Neural crest cell (in vitro differentiated cells): ENCODE data around the gene IGF2BP2. TPM values are rescaled to one million over a fixed set of nuclear protein-coding genes. Genes with fewer than 3 reads are reported as not detected.

Experiments
- DNase-seq: peaks from one replicate; pipeline ENCODE4 v3.0.0; 2021; ENCODE audit warnings: low read depth, mixed read lengths, low spot score
- H3K27ac Mint-ChIP-seq: one replicate; pipeline ENCODE4 v1.8.0; 2021; ENCODE audit warnings: mild to moderate bottlenecking, mixed read lengths; ENCODE audit not compliant: unreplicated experiment
- H3K27me3 Mint-ChIP-seq: 2 replicates; pipeline ENCODE4 v1.8.0; 2021; ENCODE audit warnings: low read depth, mild to moderate bottlenecking, mixed read lengths
- H3K36me3 Mint-ChIP-seq: 2 replicates; pipeline ENCODE4 v1.8.0; 2021; ENCODE audit warnings: low read depth, mild to moderate bottlenecking, mixed read lengths
- H3K4me1 Mint-ChIP-seq: 2 replicates; pipeline ENCODE4 v1.8.0; 2021; ENCODE audit warnings: mixed read lengths
- H3K4me3 Mint-ChIP-seq: one replicate; pipeline ENCODE4 v1.8.0; 2021; ENCODE audit warnings: mild to moderate bottlenecking, mixed read lengths
- H3K9me3 Mint-ChIP-seq: 2 replicates; pipeline ENCODE4 v1.8.0; 2021; ENCODE audit warnings: mixed read lengths
- total RNA-seq: library from RNA; stranded (reverse); gene quantifications from 2 replicates; pipeline ENCODE4 v1.2.1, GENCODE V29; 2021
- TF ChIP-seq, protein P1 (sequence below): fragments of 200-600 bp; sonication (generic); conservative IDR thresholded peaks from 2 replicates; pipeline ENCODE4 v1.5.0; 2021; ENCODE audit warnings: antibody characterized with exemption, mild to moderate bottlenecking

The IGF2BP2 gene
- total RNA-seq, 1 donor from 2014 or later, result 141 TPM

DNA sequence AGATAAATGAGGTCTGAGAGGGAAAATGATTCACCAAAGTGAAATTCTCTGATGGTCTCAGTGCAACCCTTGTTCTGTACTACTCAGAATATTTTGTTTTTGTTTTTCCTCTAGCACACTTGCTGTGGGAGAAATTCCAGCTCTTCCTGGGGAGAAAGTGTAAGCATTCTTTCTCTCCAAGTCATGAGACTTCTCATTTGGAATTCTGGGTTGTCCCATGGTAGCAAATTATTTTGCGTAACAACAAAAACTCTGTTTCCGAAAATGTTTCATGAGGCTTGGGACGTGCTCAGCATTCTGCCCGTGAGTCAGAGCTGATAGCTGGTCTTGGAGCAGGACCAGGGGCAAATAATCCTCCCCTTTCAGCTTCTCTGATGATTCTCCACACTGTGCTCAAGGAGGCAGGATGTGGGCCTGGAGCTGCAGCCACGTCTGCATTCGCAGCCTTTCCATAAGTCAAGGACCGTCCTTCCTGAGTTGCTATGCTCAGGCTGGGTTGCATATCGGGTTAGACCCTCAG is 168.5 kb downstream of the IGF2BP2 start:
- Mint-ChIP-seq H3K27ac (no peak overlapping the region), H3K9me3 (no peaks in the 10 kb centered on the region), H3K4me1 (peaks cover 8% of the 10 kb centered on the region), H3K27me3 (no peaks in the 10 kb centered on the region), H3K36me3 (peaks cover 19% of the 10 kb centered on the region), H3K4me3 (no peak overlapping the region)
- TF ChIP-seq, protein P1, sequence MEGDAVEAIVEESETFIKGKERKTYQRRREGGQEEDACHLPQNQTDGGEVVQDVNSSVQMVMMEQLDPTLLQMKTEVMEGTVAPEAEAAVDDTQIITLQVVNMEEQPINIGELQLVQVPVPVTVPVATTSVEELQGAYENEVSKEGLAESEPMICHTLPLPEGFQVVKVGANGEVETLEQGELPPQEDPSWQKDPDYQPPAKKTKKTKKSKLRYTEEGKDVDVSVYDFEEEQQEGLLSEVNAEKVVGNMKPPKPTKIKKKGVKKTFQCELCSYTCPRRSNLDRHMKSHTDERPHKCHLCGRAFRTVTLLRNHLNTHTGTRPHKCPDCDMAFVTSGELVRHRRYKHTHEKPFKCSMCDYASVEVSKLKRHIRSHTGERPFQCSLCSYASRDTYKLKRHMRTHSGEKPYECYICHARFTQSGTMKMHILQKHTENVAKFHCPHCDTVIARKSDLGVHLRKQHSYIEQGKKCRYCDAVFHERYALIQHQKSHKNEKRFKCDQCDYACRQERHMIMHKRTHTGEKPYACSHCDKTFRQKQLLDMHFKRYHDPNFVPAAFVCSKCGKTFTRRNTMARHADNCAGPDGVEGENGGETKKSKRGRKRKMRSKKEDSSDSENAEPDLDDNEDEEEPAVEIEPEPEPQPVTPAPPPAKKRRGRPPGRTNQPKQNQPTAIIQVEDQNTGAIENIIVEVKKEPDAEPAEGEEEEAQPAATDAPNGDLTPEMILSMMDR, result no peak
- DNase-seq, result no peak

DNA sequence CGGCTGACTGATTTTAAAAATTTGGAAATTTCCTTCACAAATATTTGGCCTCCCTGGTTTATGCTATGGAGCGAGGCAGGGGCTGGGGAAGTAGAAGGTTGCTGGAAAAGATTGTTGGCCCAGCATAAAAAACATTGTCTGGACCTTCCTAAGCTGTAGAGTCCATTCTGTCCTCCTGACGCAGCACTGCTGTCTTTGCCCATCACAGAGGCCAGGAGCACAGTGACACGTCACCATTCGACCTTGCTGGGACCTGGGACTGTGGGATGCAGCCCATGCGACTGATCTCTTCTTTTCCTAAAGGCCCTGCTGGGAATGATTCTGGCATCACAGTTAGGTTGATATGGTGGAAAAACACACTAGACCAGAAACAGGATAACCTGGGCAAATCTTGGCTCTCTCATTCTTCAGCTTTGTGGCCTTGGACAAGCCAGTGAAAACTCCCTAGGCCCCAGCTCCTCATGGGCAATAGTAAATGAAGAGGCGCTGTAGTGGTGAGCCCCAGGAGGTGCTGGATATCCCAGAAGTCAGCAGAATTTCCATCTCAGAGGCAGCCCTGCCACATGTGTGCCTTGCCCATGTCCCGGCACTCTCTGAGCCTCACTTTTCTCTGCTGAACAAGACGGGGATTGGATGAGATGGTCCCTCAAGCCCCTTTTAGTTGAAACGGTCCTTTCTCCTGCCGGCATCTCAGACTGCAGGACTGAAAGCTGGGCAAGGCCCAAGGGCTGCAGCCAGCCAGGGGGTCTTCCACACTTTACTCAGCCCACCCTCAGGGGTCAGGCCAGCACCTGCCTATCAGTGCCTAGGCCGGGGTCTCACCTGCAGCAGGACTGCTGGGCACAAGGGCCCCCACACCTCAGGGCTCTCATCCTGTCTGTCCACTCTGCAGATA is 169.2 kb downstream of the IGF2BP2 start:
- H3K36me3 Mint-ChIP-seq, result peaks cover 20% of the 10 kb centered on the region
- H3K9me3 Mint-ChIP-seq, result no peaks in the 10 kb centered on the region
- H3K4me3 Mint-ChIP-seq, result no peak overlapping the region
- H3K27ac Mint-ChIP-seq, result no peak overlapping the region
- peaks cover 5% of the 10 kb centered on the region for H3K4me1 Mint-ChIP-seq
- no peak for DNase-seq
- TF ChIP-seq, protein P1, result no peak
- H3K27me3 Mint-ChIP-seq, result no peaks in the 10 kb centered on the region

DNA sequence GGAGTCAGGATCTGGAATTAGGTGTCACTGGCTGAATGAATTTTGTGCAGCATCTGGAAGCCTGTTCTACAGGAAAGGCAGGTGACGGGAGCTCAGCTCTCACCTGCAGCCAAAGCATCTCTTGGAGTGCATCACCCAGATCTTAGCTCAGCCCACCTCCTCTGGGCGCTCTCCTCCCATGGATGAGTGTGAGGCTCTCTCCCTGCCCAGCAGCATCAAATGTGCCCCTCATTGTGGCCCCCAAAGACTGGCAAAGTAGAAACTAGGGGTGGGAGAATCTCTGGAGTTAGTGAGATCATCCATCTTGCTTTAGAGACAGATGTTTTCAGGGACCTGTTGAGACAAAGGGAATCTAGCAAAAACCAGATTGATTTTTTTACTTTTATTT is 170.1 kb downstream of the IGF2BP2 start:
- H3K4me1 Mint-ChIP-seq, result no peaks in the 10 kb centered on the region
- TF ChIP-seq, protein P1, result no peak
- no peaks in the 10 kb centered on the region for H3K27me3 Mint-ChIP-seq

DNA sequence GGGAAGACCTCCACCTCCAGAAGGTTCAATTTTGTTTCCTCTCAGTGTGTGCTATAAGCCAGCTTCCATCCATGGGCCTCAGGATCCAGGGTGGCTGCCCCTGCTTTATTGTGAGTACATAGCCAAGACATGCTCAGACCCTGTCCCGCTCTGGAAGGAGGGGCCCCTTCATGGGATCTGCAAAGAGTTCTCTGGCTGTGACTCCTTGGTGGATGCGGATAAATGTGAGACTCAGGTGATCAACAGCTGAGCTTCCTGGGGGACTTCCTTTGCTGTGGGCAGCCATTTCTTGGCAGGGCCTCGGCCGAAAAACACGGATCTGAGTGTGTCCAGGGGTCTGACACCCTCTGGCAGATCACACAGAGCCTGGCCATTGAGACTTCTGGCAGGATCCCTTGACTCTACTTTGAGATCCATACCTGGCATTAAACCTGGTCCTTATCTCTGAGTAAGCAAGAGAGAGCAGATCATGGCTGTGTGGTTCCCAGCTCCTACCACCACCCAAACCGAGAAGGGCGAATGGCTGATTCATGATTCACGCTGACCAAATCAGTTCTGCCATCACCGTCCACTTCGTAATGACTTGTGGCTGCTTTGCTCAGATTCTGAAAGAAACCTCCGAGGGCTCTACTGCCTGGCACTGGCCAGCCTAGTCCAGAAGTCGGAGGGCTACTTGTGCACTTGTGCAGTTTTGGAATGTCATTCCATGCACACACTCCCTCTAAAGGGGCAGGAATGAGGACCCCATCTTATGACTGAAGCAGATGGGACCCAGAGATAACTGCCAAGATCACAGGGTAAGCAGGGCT is 170.7 kb downstream of the IGF2BP2 start:
- H3K4me1 Mint-ChIP-seq, result no peaks in the 10 kb centered on the region
- H3K9me3 Mint-ChIP-seq, result no peaks in the 10 kb centered on the region
- TF ChIP-seq, protein P1, result no peak
- H3K36me3 Mint-ChIP-seq, result peaks cover 18% of the 10 kb centered on the region
- no peaks in the 10 kb centered on the region for H3K27me3 Mint-ChIP-seq
- no peak for DNase-seq
- H3K27ac Mint-ChIP-seq, result no peak overlapping the region
- H3K4me3 Mint-ChIP-seq, result no peak overlapping the region

More for the DNA sequence above, 170.1 kb downstream of the IGF2BP2 start:
- no peaks in the 10 kb centered on the region for H3K9me3 Mint-ChIP-seq
- H3K27ac Mint-ChIP-seq, result no peak overlapping the region
- no peak for DNase-seq
- H3K4me3 Mint-ChIP-seq, result no peak overlapping the region
- peaks cover 18% of the 10 kb centered on the region for H3K36me3 Mint-ChIP-seq

DNA sequence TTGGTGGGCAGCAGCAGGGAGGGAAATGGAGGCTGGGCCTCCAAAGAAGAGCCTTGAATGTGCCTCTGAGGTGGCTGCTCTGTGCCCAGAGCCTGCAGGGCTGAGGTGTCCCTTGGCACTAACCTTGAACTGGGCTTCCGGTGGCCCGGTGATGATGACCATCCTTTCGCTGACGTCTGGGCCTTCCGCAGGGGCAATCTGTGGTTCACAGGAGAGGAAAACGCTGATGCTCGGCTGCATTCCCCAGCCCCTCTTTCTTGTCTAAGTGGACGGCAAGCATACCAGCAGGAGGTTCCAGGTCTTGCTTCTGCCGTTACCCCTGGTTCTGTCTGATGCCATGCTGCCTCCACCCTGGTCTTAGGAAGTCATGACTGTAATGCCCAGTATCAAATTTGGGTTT is 172.9 kb downstream of the IGF2BP2 start:
- Mint-ChIP-seq H3K27ac (no peak overlapping the region), H3K27me3 (no peaks in the 10 kb centered on the region), H3K36me3 (peaks cover 22% of the 10 kb centered on the region), H3K4me3 (no peak overlapping the region), H3K4me1 (peaks cover 1% of the 10 kb centered on the region), H3K9me3 (no peaks in the 10 kb centered on the region)
- no peak for DNase-seq
- TF ChIP-seq, protein P1, result no peak
